Measurements from ENCODE around the gene MEGF6. TPM values are rescaled to one million over a fixed set of nuclear protein-coding genes. Genes with fewer than 3 reads are reported as not detected.

Gene MEGF6
- total and polyA plus RNA-seq, 7 donors = 0.67 to 5.5 (median 3.7) TPM

GRCh38 chr1:3459051-3459908 lies 152.0 kb downstream of the MEGF6 start:
- 88 to 95% (median 88%) methylated on average over 24 of the region's 24 CpGs for WGBS, 3 donors
- Histone ChIP-seq H3K36me3 (ENCODE audit: insufficient read depth in 1 of 2, low read depth in 1 of 2) (no peaks in the 10 kb centered on the region), H3K27ac (peak overlapping the region; percentile 64), H3K9me3 (no peaks in the 10 kb centered on the region), H3K4me1 (peaks cover 41% of the 10 kb centered on the region), H3K4me3 (no peak overlapping the region), H3K27me3 (ENCODE audit: insufficient read depth in 3 of 3, low read length in 2 of 3) (no peaks in the 10 kb centered on the region)
- TF ChIP-seq CTCF (IDR thresholded peaks at IDR 0.05) = no peak
- DNase-seq = peak; percentile 9 to 29
- intact Hi-C loops (cut with DNase I) = no loop called here
- no peak for ATAC-seq

GRCh38 chr1:3457910-3458883 lies 153.1 kb downstream of the MEGF6 start:
- peaks cover 0 to 8% (median 0%) of the 10 kb centered on the region in 3 donors for H3K27me3 ChIP-seq (ENCODE audit: insufficient read depth in 3 of 3, low read length in 2 of 3)
- H3K27ac ChIP-seq = peak overlapping the region; percentile 57
- H3K9me3 ChIP-seq = no peaks in the 10 kb centered on the region
- no peaks in the 10 kb centered on the region for H3K36me3 ChIP-seq (ENCODE audit: insufficient read depth in 1 of 2, low read depth in 1 of 2)
- WGBS, 3 donors = 28 to 31% (median 31%) methylated on average over 18 of the region's 18 CpGs
- no peak for TF ChIP-seq CTCF (IDR thresholded peaks at IDR 0.05)
- intact Hi-C loops (cut with DNase I) = no loop called here
- DNase-seq (peak; percentile 39 to 73), ATAC-seq (peak; percentile 69 to 81 (median 78))
- H3K4me3 ChIP-seq = no peak overlapping the region
- peaks cover 46% of the 10 kb centered on the region for H3K4me1 ChIP-seq

- WGBS, 3 donors = 78 to 82% (median 79%) methylated on average over 29 of the region's 29 CpGs
- Histone ChIP-seq H3K27me3 (ENCODE audit: insufficient read depth in 3 of 3, low read length in 2 of 3) (peaks cover 0 to 8% (median 0%) of the 10 kb centered on the region in 3 donors), H3K4me1 (peaks cover 46% of the 10 kb centered on the region), H3K4me3 (no peak overlapping the region), H3K36me3 (ENCODE audit: insufficient read depth in 1 of 2, low read depth in 1 of 2) (no peaks in the 10 kb centered on the region), H3K27ac (peak overlapping the region; percentile 57), H3K9me3 (no peaks in the 10 kb centered on the region)
- peak; percentile 10 to 41 for DNase-seq
- intact Hi-C loops (cut with DNase I) = no loop called here
- no peak for TF ChIP-seq CTCF (IDR thresholded peaks at IDR 0.05)
- ATAC-seq = no peak
Observed at GRCh38 chr1:3456964-3457909, 154.1 kb downstream of the MEGF6 start.

- Histone ChIP-seq H3K27me3 (ENCODE audit: insufficient read depth in 3 of 3, low read length in 2 of 3) (peaks cover 0 to 8% (median 0%) of the 10 kb centered on the region in 3 donors), H3K27ac (no peak overlapping the region), H3K36me3 (ENCODE audit: insufficient read depth in 1 of 2, low read depth in 1 of 2) (no peaks in the 10 kb centered on the region), H3K9me3 (no peaks in the 10 kb centered on the region), H3K4me3 (no peak overlapping the region), H3K4me1 (peaks cover 46% of the 10 kb centered on the region)
- TF ChIP-seq CTCF (IDR thresholded peaks at IDR 0.05) = no peak
- peak; percentile 3 to 6 for DNase-seq
- ATAC-seq = no peak
- intact Hi-C loops (cut with DNase I) = no loop called here
- WGBS, 3 donors = 84 to 87% (median 85%) methylated on average over 12 of the region's 12 CpGs
Observed at GRCh38 chr1:3456449-3456963, 154.8 kb downstream of the MEGF6 start.
